HepG2 (cell line): ENCODE measurements around the gene CKAP5. TPM values are rescaled to one million over a fixed set of nuclear protein-coding genes. Genes with fewer than 3 reads are reported as not detected.
A peak's percentile ranks its signal among the peaks of the same experiment; 100 is the strongest.

Source experiments
- ATAC-seq: fragments of 200-7000 bp; cut with Tn5 transposase; 3 replicates; pipeline ENCODE4 v1.9.1; 2020; ENCODE audit warnings: mild to moderate bottlenecking, moderate library complexity
- BruUV-seq: library from RNA; stranded (reverse); fragments of 400-500 nt; replicated peaks from 2 replicates; lab custom pipeline; 2021; lab: Mats Ljungman, UMichigan
- CTCF ChIA-PET: fragments of 300-600 bp; formaldehyde crosslinking; extraction: SDS; loops from one replicate; lab custom pipeline; 2021; ENCODE audit warnings: low total read pairs, inconsistent platforms, low intra/inter-chr PET ratio; lab: Yijun Ruan, JAX
- POLR2A ChIA-PET: fragments of 350-600 bp; sonication (Branson Sonifier 250); formaldehyde crosslinking; loops from one replicate; lab custom pipeline; 2020; ENCODE audit warnings: antibody characterized with exemption, inconsistent platforms; lab: Yijun Ruan, JAX
- DNase-seq: peaks from one replicate; pipeline ENCODE4 v3.0.0-alpha.2; 2015; ENCODE audit warnings: low spot score
- FAIRE-seq: peaks from 3 replicates; lab custom pipeline; 2011; peaks lifted over from hg19 to GRCh38; lab: Jason Lieb, UNC
- H2AFZ ChIP-seq: one replicate; pipeline ENCODE4 v1.6.1; 2011; ENCODE audit warnings: low read length, inconsistent platforms
- H3K27ac ChIP-seq: fragments of 300-600 bp; 3 replicates; pipeline ENCODE4 v1.8.0; 2011; ENCODE audit warnings: mixed run types, mild to moderate bottlenecking, mixed read lengths, low read length, inconsistent platforms; ENCODE audit not compliant: insufficient read depth; ENCODE audit errors: extremely low read length
- H3K27me3 ChIP-seq, 2 experiments: fragments of 200-600 bp in 1 of 2; 2 replicates in 1 of 2; 3 replicates in 1 of 2; pipeline versions ENCODE4 v1.6.0 to v1.8.0; 2011; ENCODE audit warnings: low read length in 2 of 2, mild to moderate bottlenecking in 2 of 2, moderate library complexity in 2 of 2, inconsistent platforms in 1 of 2; ENCODE audit not compliant: insufficient read depth in 2 of 2, control insufficient read depth in 1 of 2
- H3K36me3 ChIP-seq, 2 experiments: fragments of 200-600 bp in 1 of 2; replicated peaks in 1 of 2; 2 replicates in 1 of 2; 3 replicates in 1 of 2; pipeline versions ENCODE4 v1.5.1 to v1.8.0; 2011; ENCODE audit warnings: low read length in 2 of 2, inconsistent platforms in 1 of 2; ENCODE audit not compliant: insufficient read depth in 2 of 2, control insufficient read depth in 1 of 2
- H3K4me1 ChIP-seq: 2 replicates; pipeline ENCODE4 v1.5.1; 2012; ENCODE audit warnings: low read length, inconsistent platforms; ENCODE audit not compliant: insufficient read depth
- H3K4me2 ChIP-seq: 2 replicates; pipeline ENCODE4 v1.6.0; 2011; ENCODE audit warnings: low read depth, low read length, inconsistent platforms
- H3K4me3 ChIP-seq, 3 experiments: fragments of 200-600 bp in 1 of 3; sonication (generic), shearing (Covaris generic) in 1 of 3; replicated peaks in 1 of 3; 2 replicates each; pipeline ENCODE4 v1.5.1; 2011 to 2016; ENCODE audit warnings: low read length in 3 of 3, inconsistent platforms in 2 of 3, low read depth in 2 of 3, mild to moderate bottlenecking in 2 of 3, control low read depth in 1 of 3, mixed read lengths in 1 of 3; ENCODE audit not compliant: insufficient read depth in 1 of 3
- H3K79me2 ChIP-seq: one replicate; pipeline ENCODE4 v1.6.1; 2011; ENCODE audit warnings: low read length, inconsistent platforms; ENCODE audit not compliant: insufficient read depth
- H3K9ac ChIP-seq: 2 replicates; pipeline ENCODE4 v1.6.0; 2011; ENCODE audit warnings: mild to moderate bottlenecking, low read depth, low read length, inconsistent platforms; ENCODE audit not compliant: insufficient read depth
- H3K9me3 ChIP-seq: 2 replicates; pipeline ENCODE4 v1.5.1; 2012; ENCODE audit warnings: mild to moderate bottlenecking, low read length
- H4K20me1 ChIP-seq: 2 replicates; pipeline ENCODE4 v1.6.0; 2011; ENCODE audit warnings: inconsistent platforms, mild to moderate bottlenecking, low read length, moderate library complexity; ENCODE audit not compliant: insufficient read depth
- AGO2 ChIP-seq: fragments of 200-400 bp; formaldehyde crosslinking; optimal IDR thresholded peaks from 2 replicates; pipeline ENCODE3; 2017; ENCODE audit warnings: mild to moderate bottlenecking, low read depth, low read length, moderate library complexity
- TRIM24 ChIP-seq: sonication (generic); formaldehyde crosslinking; IDR thresholded peaks from 2 replicates; pipeline ENCODE4 v1.8.0; 2022; ENCODE audit warnings: mild to moderate bottlenecking, missing genetic modification reagents
- ZNF678 ChIP-seq: sonication (generic); formaldehyde crosslinking; IDR thresholded peaks from 2 replicates; pipeline ENCODE4 v1.4.0; 2020; ENCODE audit warnings: mild to moderate bottlenecking, missing genetic modification reagents
- WGBS: methylation state at CpG from one replicate; pipeline ENCODE4 v1.1.6; 2017; ENCODE audit warnings: low lambda C conversion rate; 5-methylcytosine and 5-hydroxymethylcytosine counted together
- in situ Hi-C: cut with HindIII; loops from 2 replicates; pipeline ENCODE4 v1.10.0; 2017; ENCODE audit warnings: low pct_unique_long_range_greater_than_20kb; ENCODE audit not compliant: extremely low pct_ligation_motif_present
- intact Hi-C: fragments of 100-400 bp; cut with micrococcal nuclease; formaldehyde crosslinking; loops from one replicate; pipeline ENCODE4 v1.10.0; 2022; ENCODE audit not compliant: unreplicated experiment
- microRNA-seq: library from miRNA; unstranded; fragments of <30 nt; microRNA quantifications from one replicate; pipeline ENCODE4, GENCODE V29; 2020
- polyA plus RNA-seq, 8 experiments: library from polyadenylated mRNA; depleted of rRNA in 3 of 8; stranded (reverse) in 7 of 8; unstranded in 1 of 8; fragments of >200 nt; fragmentation: Illumina TruSeq in 4 of 8; extraction: Trizol in 4 of 8; gene quantifications; 2 replicates each; pipeline versions ENCODE4 v1.2.1 to v1.2.3, GENCODE V29; 2011 to 2016; ENCODE audit warnings: low read depth in 4 of 8, missing spikeins in 1 of 8, mixed read lengths in 1 of 8; ENCODE audit not compliant: insufficient read depth in 1 of 8
- small RNA-seq, 3 experiments: library from RNA; depleted of rRNA; stranded (forward); fragments of <200 nt; gene quantifications; one replicate each; pipeline ENCODE3, GENCODE V24; 2012; ENCODE audit warnings: low read depth in 2 of 3, low replicate concordance in 1 of 3; ENCODE audit not compliant: insufficient read length in 3 of 3, insufficient read depth in 2 of 3
- total RNA-seq, 5 experiments: library from RNA; depleted of rRNA; stranded (reverse); fragments of >200 nt; fragmentation: Illumina TruSeq; extraction: Trizol; gene quantifications; 2 replicates each; pipeline ENCODE4 v1.2.3, GENCODE V29; 2016; ENCODE audit warnings: low read depth in 1 of 5
- TF ChIP-seq, protein P1 (sequence below): sonication (generic); formaldehyde crosslinking; IDR thresholded peaks from 2 replicates; pipeline ENCODE4 v1.4.0; 2020; ENCODE audit warnings: low read depth, missing genetic modification reagents

Gene CKAP5
- total and polyA plus RNA-seq, 2 of the 13 experiments (the other 11 are each of a cell fraction or from before 2014, with no cell fraction given): 79.2 to 103 TPM

DNA sequence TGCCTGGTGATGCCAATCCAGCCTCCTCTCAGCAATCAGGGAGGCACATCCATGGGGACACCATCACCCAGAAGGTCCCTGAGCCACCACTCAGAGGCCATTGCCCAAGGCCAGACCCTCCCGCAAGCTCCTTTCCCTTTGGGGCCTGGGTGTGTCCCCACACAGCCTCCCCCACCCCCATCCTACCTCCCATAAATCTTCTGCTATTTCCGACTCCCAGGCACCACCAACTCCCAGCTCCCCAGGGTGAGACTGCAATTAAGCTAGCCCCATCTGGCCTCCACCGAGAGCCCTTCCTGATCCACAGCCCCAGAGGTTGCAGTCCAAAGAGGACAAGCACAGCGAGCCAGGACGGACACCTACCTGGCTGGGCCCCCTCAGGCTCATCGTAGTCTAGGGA, 152.0 kb downstream of the CKAP5 start:
- Histone ChIP-seq H4K20me1 (no peaks in the 10 kb centered on the region), H3K9me3 (no peaks in the 10 kb centered on the region), H3K4me1 (peaks cover 78% of the 10 kb centered on the region), H2AFZ (no peak overlapping the region), H3K9ac (no peak overlapping the region), H3K79me2 (peaks cover 9% of the 10 kb centered on the region), H3K27ac (peak overlapping the region; percentile 60), H3K27me3 (no peaks in the 10 kb centered on the region), H3K36me3 (peaks cover 6 to 17% of the 10 kb centered on the region in 2 experiments; a peak in 4 of 5 replicates), H3K4me2 (no peak overlapping the region), H3K4me3 (no peak overlapping the region)
- in situ Hi-C loops (loop anchor here (5.0 kb wide), 1 partner anchor 33 kb away; no protein-coding TSS in a partner anchor), intact Hi-C loops (no loop called here)
- 98% methylated on average over 6 of the region's 6 CpGs for WGBS
- DNase-seq: no peak
- ChIA-PET POLR2A (interaction anchor here (3.6 kb wide), 1 partner anchor 25 kb away, joined by 29 read pairs; the partner anchor contains the start of gene F2), CTCF (no interaction called here)
- TF ChIP-seq, protein P1, sequence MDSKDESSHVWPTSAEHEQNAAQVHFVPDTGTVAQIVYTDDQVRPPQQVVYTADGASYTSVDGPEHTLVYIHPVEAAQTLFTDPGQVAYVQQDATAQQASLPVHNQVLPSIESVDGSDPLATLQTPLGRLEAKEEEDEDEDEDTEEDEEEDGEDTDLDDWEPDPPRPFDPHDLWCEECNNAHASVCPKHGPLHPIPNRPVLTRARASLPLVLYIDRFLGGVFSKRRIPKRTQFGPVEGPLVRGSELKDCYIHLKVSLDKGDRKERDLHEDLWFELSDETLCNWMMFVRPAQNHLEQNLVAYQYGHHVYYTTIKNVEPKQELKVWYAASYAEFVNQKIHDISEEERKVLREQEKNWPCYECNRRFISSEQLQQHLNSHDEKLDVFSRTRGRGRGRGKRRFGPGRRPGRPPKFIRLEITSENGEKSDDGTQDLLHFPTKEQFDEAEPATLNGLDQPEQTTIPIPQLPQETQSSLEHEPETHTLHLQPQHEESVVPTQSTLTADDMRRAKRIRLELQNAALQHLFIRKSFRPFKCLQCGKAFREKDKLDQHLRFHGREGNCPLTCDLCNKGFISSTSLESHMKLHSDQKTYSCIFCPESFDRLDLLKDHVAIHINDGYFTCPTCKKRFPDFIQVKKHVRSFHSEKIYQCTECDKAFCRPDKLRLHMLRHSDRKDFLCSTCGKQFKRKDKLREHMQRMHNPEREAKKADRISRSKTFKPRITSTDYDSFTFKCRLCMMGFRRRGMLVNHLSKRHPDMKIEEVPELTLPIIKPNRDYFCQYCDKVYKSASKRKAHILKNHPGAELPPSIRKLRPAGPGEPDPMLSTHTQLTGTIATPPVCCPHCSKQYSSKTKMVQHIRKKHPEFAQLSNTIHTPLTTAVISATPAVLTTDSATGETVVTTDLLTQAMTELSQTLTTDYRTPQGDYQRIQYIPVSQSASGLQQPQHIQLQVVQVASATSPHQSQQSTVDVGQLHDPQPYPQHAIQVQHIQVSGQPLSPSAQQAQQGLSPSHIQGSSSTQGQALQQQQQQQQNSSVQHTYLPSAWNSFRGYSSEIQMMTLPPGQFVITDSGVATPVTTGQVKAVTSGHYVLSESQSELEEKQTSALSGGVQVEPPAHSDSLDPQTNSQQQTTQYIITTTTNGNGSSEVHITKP (CRISPR knock-in tag): no peak
- TF ChIP-seq AGO2: peak; percentile 19
- no peak for FAIRE-seq
- ATAC-seq: no peak
- BruUV-seq: no TSS peak

DNA sequence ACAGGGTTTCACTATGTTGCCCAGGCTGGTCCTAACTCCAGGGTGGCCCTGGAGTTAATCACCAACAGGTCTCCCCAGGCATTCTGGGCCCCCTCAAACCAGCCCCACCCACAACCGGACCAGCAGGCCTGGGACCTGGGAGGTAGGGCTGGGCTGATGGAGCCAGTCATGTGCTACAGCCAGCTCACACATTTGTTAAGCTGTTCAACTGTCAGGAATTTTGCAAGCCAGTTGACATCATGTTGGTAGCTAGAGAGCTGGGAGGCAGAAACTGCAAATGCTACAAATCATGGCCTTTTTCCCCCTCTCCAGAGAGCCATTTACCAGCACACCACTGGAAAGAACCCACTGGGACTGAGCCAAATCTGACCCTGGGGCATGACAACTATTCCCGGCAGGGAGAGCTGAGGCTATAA, 152.5 kb downstream of the CKAP5 start:
- intact Hi-C loops (no loop called here), in situ Hi-C loops (loop anchor here (5.0 kb wide), 1 partner anchor 34 kb away; no protein-coding TSS in a partner anchor)
- DNase-seq: no peak
- Histone ChIP-seq H4K20me1 (no peaks in the 10 kb centered on the region), H3K4me2 (no peak overlapping the region), H3K9ac (no peak overlapping the region), H3K27ac (peak overlapping the region; percentile 13), H3K4me1 (peaks cover 74% of the 10 kb centered on the region), H3K27me3 (no peaks in the 10 kb centered on the region), H3K9me3 (no peaks in the 10 kb centered on the region), H3K36me3 (peaks cover 7 to 17% of the 10 kb centered on the region in 2 experiments; a peak in 4 of 5 replicates), H2AFZ (no peak overlapping the region), H3K4me3 (no peak overlapping the region), H3K79me2 (peaks cover 5% of the 10 kb centered on the region)
- WGBS: no CpG with 5 or more reads among the region's 2 CpGs
- no peak for TF ChIP-seq ZNF678 (CRISPR knock-in tag)
- TF ChIP-seq TRIM24 (CRISPR knock-in tag): no peak
- ChIA-PET CTCF (no interaction called here), POLR2A (interaction anchor here (3.6 kb wide), 1 partner anchor 26 kb away, joined by 29 read pairs; the partner anchor contains the start of gene F2)
- ATAC-seq: no peak
- no TSS peak for BruUV-seq
- no peak for FAIRE-seq

Small RNA genes within 50 kb of the gene (microRNA-seq; reads per million reads assigned to microRNA genes)
- gene MIR5582: 8.2 reads per million, percentile 41 among the genes with 10 or more reads in this experiment

Small RNA genes within 50 kb of the gene (small RNA-seq; reads per million reads assigned to genes)
- gene MIR5582 (0.31 to 179 (median 73.5) reads per million in 3 experiments), gene RF00573 (0 reads per million in 3 experiments), gene SNORD67 (65.1 to 577 (median 396) reads per million in 3 experiments)

Other genes with a start within 250 kb of the CKAP5 start
- 4.8 and 6.9 TPM in 2 replicates for gene HARBI1, start 229.1 kb downstream of the CKAP5 start, total RNA-seq (2016; rRNA removed; fragmentation: Illumina TruSeq; extraction: Trizol)
- 2.5 and 3.0 TPM in 2 replicates for gene HARBI1, start 229.1 kb downstream of the CKAP5 start, polyA plus RNA-seq (2011; rRNA removed)
- 55.0 and 61.8 TPM in 2 replicates for gene ATG13, start 228.7 kb downstream of the CKAP5 start, total RNA-seq (2016; rRNA removed; fragmentation: Illumina TruSeq; extraction: Trizol)
- gene ATG13, start 228.7 kb downstream of the CKAP5 start, polyA plus RNA-seq (2011; rRNA removed): 76.3 and 77.3 TPM in 2 replicates
- gene ARHGAP1, start 145.7 kb downstream of the CKAP5 start, total RNA-seq (2016; rRNA removed; fragmentation: Illumina TruSeq; extraction: Trizol): 18.6 and 22.4 TPM in 2 replicates
- gene ARHGAP1, start 145.7 kb downstream of the CKAP5 start, polyA plus RNA-seq (2011; rRNA removed): 30.3 and 30.7 TPM in 2 replicates
- gene ZNF408, start 145.2 kb downstream of the CKAP5 start, total RNA-seq (2016; rRNA removed; fragmentation: Illumina TruSeq; extraction: Trizol): 8.3 and 12.5 TPM in 2 replicates
- gene ZNF408, start 145.2 kb downstream of the CKAP5 start, polyA plus RNA-seq (2011; rRNA removed): 11.2 and 15.6 TPM in 2 replicates
- gene F2, start 127.1 kb downstream of the CKAP5 start, total RNA-seq (2016; rRNA removed; fragmentation: Illumina TruSeq; extraction: Trizol): 110 and 330 TPM in 2 replicates
- 801 and 1,074 TPM in 2 replicates for gene F2, start 127.1 kb downstream of the CKAP5 start, polyA plus RNA-seq (2011; rRNA removed)
- gene LRP4, start 72.3 kb upstream of the CKAP5 start, total RNA-seq (2016; rRNA removed; fragmentation: Illumina TruSeq; extraction: Trizol): 6.8 and 13.3 TPM in 2 replicates
- gene LRP4, start 72.3 kb upstream of the CKAP5 start, polyA plus RNA-seq (2011; rRNA removed): 4.7 and 4.8 TPM in 2 replicates
- gene CSTPP1, start 90.5 kb upstream of the CKAP5 start, total RNA-seq (2016; rRNA removed; fragmentation: Illumina TruSeq; extraction: Trizol): 14.6 and 15.7 TPM in 2 replicates
- 10.7 and 12.3 TPM in 2 replicates for gene CSTPP1, start 90.5 kb upstream of the CKAP5 start, polyA plus RNA-seq (2011; rRNA removed)